ENCODE results near the gene CRIP3. TPM values are rescaled to one million over a fixed set of nuclear protein-coding genes. Genes with fewer than 3 reads are reported as not detected.

Gene CRIP3
- total and polyA plus RNA-seq, 2 of the 4 experiments (the other 2 are of a cell fraction): not detected

GRCh38 chr6:43286456-43286979 lies 22.1 kb downstream of the CRIP3 start:
- H3K4me2 ChIP-seq (ENCODE audit: low read depth, low read length): no peak overlapping the region
- dilution Hi-C loops (cut with HindIII; ENCODE audit: low sequenced_read_pairs, unreplicated experiment) (no loop called here), in situ Hi-C loops (cut with MboI; ENCODE audit: low sequenced_read_pairs) (no loop called here), intact Hi-C loops (cut with micrococcal nuclease) (no loop called here)
- ChIA-PET CTCF (no interaction called here), POLR2A (ENCODE audit: unreplicated experiment) (no interaction called here)
- no peak overlapping the region for H3K4ac ChIP-seq (ENCODE audit: low read depth, low read length)
- no peak overlapping the region for H3K56ac ChIP-seq (ENCODE audit: extremely low read depth, insufficient read depth, low read length)
- no peak overlapping the region for H4K8ac ChIP-seq (ENCODE audit: low read depth in 2 of 2, low read length in 2 of 2)
- no peak overlapping the region for H2AK5ac ChIP-seq (ENCODE audit: low read depth, low read length)
- no peak overlapping the region for H2BK20ac ChIP-seq (ENCODE audit: low read depth, low read length)
- no peaks in the 10 kb centered on the region for H3K79me1 ChIP-seq (ENCODE audit: low read depth in 1 of 2, low read length in 2 of 2)
- H3K9ac ChIP-seq (ENCODE audit: low read depth, low read length): no peak overlapping the region
- no peak overlapping the region for H2BK5ac ChIP-seq (ENCODE audit: low read depth, low read length, poor library complexity, severe bottlenecking)
- H2BK15ac ChIP-seq (ENCODE audit: low read depth, low read length): no peak overlapping the region
- H4K5ac ChIP-seq (ENCODE audit: low read depth, low read length): no peak overlapping the region
- H2AFZ ChIP-seq (replicated peaks; ENCODE audit: low read length, poor library complexity): no peak overlapping the region
- H3K27ac ChIP-seq (ENCODE audit: insufficient read depth, low read length): no peak overlapping the region
- H2AK9ac ChIP-seq (replicated peaks; ENCODE audit: low read depth, low read length, poor library complexity): no peak overlapping the region
- no peaks in the 10 kb centered on the region for H3K9me1 ChIP-seq (ENCODE audit: insufficient read depth, low read length)
- H3K14ac ChIP-seq (replicated peaks; ENCODE audit: low read depth, low read length): no peak overlapping the region
- no peak overlapping the region for H4K91ac ChIP-seq (ENCODE audit: insufficient read depth, low read depth, low read length)
- H2BK120ac ChIP-seq (ENCODE audit: low read depth, low read length): no peak overlapping the region
- H3K23ac ChIP-seq (ENCODE audit: low read depth, low read length): no peak overlapping the region
- H3K27me3 ChIP-seq (ENCODE audit: control insufficient read depth, insufficient read depth, low read length): peaks cover 40% of the 10 kb centered on the region; the same call in 1 of the 2 replicates
- ATAC-seq (ENCODE audit: low read depth): no peak
- H3K4me3 ChIP-seq (ENCODE audit: insufficient read depth, low read depth, low read length): no peak overlapping the region
- no peaks in the 10 kb centered on the region for H3K36me3 ChIP-seq (ENCODE audit: control insufficient read depth, insufficient read depth, low read length)
- H4K20me1 ChIP-seq (ENCODE audit: insufficient read depth, low read length): no peaks in the 10 kb centered on the region
- H3K18ac ChIP-seq (ENCODE audit: low read depth, low read length): no peak overlapping the region
- no peaks in the 10 kb centered on the region for H3K9me3 ChIP-seq (ENCODE audit: control insufficient read depth, insufficient read depth, low read length)
- no peak for TF ChIP-seq SMC3 (IDR thresholded peaks at IDR 0.05; ENCODE audit: low read depth, low read length)
- no peak for TF ChIP-seq RAD21 (IDR thresholded peaks at IDR 0.05; ENCODE audit: low read length)
- no peak for TF ChIP-seq ELK1 (IDR thresholded peaks at IDR 0.05; ENCODE audit: borderline replicate concordance, low read depth, low read length)
- no peak for TF ChIP-seq MXI1 (IDR thresholded peaks at IDR 0.05; ENCODE audit: borderline replicate concordance, low read depth, low read length)
- no peak for TF ChIP-seq POLR2A (IDR thresholded peaks at IDR 0.05; ENCODE audit: low read depth, low read length)
- TF ChIP-seq, protein P1, sequence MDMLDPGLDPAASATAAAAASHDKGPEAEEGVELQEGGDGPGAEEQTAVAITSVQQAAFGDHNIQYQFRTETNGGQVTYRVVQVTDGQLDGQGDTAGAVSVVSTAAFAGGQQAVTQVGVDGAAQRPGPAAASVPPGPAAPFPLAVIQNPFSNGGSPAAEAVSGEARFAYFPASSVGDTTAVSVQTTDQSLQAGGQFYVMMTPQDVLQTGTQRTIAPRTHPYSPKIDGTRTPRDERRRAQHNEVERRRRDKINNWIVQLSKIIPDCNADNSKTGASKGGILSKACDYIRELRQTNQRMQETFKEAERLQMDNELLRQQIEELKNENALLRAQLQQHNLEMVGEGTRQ (IDR thresholded peaks at IDR 0.05; ENCODE audit: low read depth, low read length): no peak
- no peak for TF ChIP-seq NFE2L2 (IDR thresholded peaks at IDR 0.05; ENCODE audit: low read depth, low read length)
- no peak for TF ChIP-seq CHD1 (IDR thresholded peaks at IDR 0.05; ENCODE audit: low read depth, low read length)
- no peak for TF ChIP-seq CEBPB (IDR thresholded peaks at IDR 0.05; ENCODE audit: low read depth, low read length)
- TF ChIP-seq RFX5 (IDR thresholded peaks at IDR 0.05; ENCODE audit: low read depth, low read length): no peak
- no peak for TF ChIP-seq BHLHE40 (IDR thresholded peaks at IDR 0.05; ENCODE audit: low read depth, low read length)
- TF ChIP-seq CTCF (conservative IDR thresholded peaks at IDR 0.05; ENCODE audit: low read depth, low read length): no peak
- no peak for TF ChIP-seq FOS (IDR thresholded peaks at IDR 0.05; ENCODE audit: low read depth, low read length)
- no peak for TF ChIP-seq MAFK (IDR thresholded peaks at IDR 0.05; ENCODE audit: low read depth, low read length)
- no peak for TF ChIP-seq RCOR1 (IDR thresholded peaks at IDR 0.05; ENCODE audit: insufficient replicate concordance, low read length)
- TF ChIP-seq MAZ (IDR thresholded peaks at IDR 0.05; ENCODE audit: borderline replicate concordance, low read depth, low read length): no peak
- BruUV-seq (replicated peaks): no TSS peak
- no peak for DNase-seq
- WGBS, 2 experiments (ENCODE audit: extremely low coverage in 2 of 2, insufficient read length in 1 of 2): 83% methylated on average over 1 of the region's 6 CpGs; no CpG with 5 or more reads in 1 of the 2 experiments
- no peaks in the 10 kb centered on the region for H3K4me1 ChIP-seq (ENCODE audit: control insufficient read depth, insufficient read depth, low read length)

Data from IMR-90 (cell line).